K562 (cell line): Measurements from ENCODE around the gene WDR70. TPM values are rescaled to one million over a fixed set of nuclear protein-coding genes. Genes with fewer than 3 reads are reported as not detected.
A peak's percentile ranks its signal among the peaks of the same experiment; 100 is the strongest.

ENCODE experiments used
- AFF1 ChIP-seq, 2 experiments: fragments of 450-650 bp; IDR thresholded peaks; 2 replicates each; pipeline ENCODE4 v1.6.1; 2018; ENCODE audit warnings: mild to moderate bottlenecking in 2 of 2, low read depth in 1 of 2; ENCODE audit not compliant: partially characterized antibody in 2 of 2
- ARHGAP35 ChIP-seq: fragments of 450-650 bp; IDR thresholded peaks from 2 replicates; pipeline ENCODE4 v1.6.1; 2018; ENCODE audit not compliant: partially characterized antibody
- CREM ChIP-seq: IDR thresholded peaks from 2 replicates; pipeline ENCODE4 v1.6.1; 2014; ENCODE audit warnings: antibody characterized with exemption, low read depth
- MGA ChIP-seq: fragments of 450-650 bp; IDR thresholded peaks from 2 replicates; pipeline ENCODE4 v1.6.1; 2016; ENCODE audit warnings: mild to moderate bottlenecking, moderate library complexity
- polyA plus RNA-seq, 8 experiments: library from polyadenylated mRNA; depleted of rRNA in 4 of 8; stranded (reverse) in 5 of 8; unstranded in 3 of 8; fragments of >200 nt; fragmentation: Nextera tagmentation in 2 of 8; fragmentation: Illumina TruSeq in 1 of 8; extraction: Ambion mirVana in 2 of 8; extraction: Trizol in 1 of 8; gene quantifications; 2 replicates each; pipeline versions ENCODE4 v1.2.1 to v1.2.3, GENCODE V29; 2011 to 2014; ENCODE audit warnings: inconsistent platforms in 1 of 8, missing spikeins in 1 of 8
- total RNA-seq, 7 experiments: library from RNA; depleted of rRNA in 6 of 7; stranded (reverse); fragments of >200 nt in 6 of 7; fragmentation: Illumina TruSeq in 2 of 7; extraction: Trizol in 2 of 7; gene quantifications; 2 replicates each; pipeline versions ENCODE4 v1.2.1 to v1.2.3, GENCODE V29; 2011 to 2021; ENCODE audit warnings: low replicate concordance in 1 of 7
- TF ChIP-seq, protein P1 (sequence below): fragments of 450-650 bp; formaldehyde crosslinking; IDR thresholded peaks from 2 replicates; pipeline ENCODE4 v1.4.0; 2020; ENCODE audit warnings: mild to moderate bottlenecking, moderate library complexity
- TF ChIP-seq, protein P2 (sequence below): sonication (generic); formaldehyde crosslinking; IDR thresholded peaks from 2 replicates; pipeline ENCODE4 v1.8.1; 2023; ENCODE audit warnings: mild to moderate bottlenecking, missing genetic modification reagents

Gene WDR70
- total and polyA plus RNA-seq, 9 of the 15 experiments (the other 6 are each of a cell fraction or from before 2014, with no cell fraction given) = 16.8 to 46.6 (median 38.8) TPM

- TF ChIP-seq, protein P1, sequence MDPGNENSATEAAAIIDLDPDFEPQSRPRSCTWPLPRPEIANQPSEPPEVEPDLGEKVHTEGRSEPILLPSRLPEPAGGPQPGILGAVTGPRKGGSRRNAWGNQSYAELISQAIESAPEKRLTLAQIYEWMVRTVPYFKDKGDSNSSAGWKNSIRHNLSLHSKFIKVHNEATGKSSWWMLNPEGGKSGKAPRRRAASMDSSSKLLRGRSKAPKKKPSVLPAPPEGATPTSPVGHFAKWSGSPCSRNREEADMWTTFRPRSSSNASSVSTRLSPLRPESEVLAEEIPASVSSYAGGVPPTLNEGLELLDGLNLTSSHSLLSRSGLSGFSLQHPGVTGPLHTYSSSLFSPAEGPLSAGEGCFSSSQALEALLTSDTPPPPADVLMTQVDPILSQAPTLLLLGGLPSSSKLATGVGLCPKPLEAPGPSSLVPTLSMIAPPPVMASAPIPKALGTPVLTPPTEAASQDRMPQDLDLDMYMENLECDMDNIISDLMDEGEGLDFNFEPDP = no peak
- peak; percentile 52 for TF ChIP-seq MGA
- peak; percentile 74 for TF ChIP-seq CREM
- peak; percentile 61 to 66 for TF ChIP-seq AFF1 (IDR thresholded peaks at IDR 0.05; ENCODE audit: low read depth in 1 of 2, partially characterized antibody in 2 of 2)
- TF ChIP-seq, protein P2, sequence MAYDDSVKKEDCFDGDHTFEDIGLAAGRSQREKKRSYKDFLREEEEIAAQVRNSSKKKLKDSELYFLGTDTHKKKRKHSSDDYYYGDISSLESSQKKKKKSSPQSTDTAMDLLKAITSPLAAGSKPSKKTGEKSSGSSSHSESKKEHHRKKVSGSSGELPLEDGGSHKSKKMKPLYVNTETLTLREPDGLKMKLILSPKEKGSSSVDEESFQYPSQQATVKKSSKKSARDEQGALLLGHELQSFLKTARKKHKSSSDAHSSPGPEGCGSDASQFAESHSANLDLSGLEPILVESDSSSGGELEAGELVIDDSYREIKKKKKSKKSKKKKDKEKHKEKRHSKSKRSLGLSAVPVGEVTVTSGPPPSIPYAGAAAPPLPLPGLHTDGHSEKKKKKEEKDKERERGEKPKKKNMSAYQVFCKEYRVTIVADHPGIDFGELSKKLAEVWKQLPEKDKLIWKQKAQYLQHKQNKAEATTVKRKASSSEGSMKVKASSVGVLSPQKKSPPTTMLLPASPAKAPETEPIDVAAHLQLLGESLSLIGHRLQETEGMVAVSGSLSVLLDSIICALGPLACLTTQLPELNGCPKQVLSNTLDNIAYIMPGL (CRISPR knock-in tag) = no peak
- TF ChIP-seq ARHGAP35 = no peak
Measured at GRCh38 chr5:37552770-37553719, 173.9 kb downstream of the WDR70 start (continued).
